CD4-positive, alpha-beta T cell treated with Interleukin-4 for 4 hours (primary cell): ENCODE measurements around the gene CARD9.
"Not testable (repeated sequence)": the region's sequence is repeated elsewhere in the genome, so short reads cannot be mapped to it uniquely, and the experiment has no call there.

Experiments
- DNase-seq: peaks from one replicate; pipeline ENCODE4 v3.0.0-alpha.2; 2020

CARD9 gene

GRCh38 chr9:136373300-136374182 lies at the start of gene CARD9:
Gene CARD9 (minus strand): TSS chr9:136373669. CDS start chr9:136372078, 1,591 bp downstream.
- peak; percentile 17 for DNase-seq

- no peak for DNase-seq
Observed at GRCh38 chr9:136422876-136423275, 49.4 kb upstream of the CARD9 start.

GRCh38 chr9:136421791-136422190 lies 48.3 kb upstream of the CARD9 start:
- no peak for DNase-seq

GRCh38 chr9:136419092-136419420 lies 45.6 kb upstream of the CARD9 start:
- DNase-seq = no peak

- no peak for DNase-seq
Observed at GRCh38 chr9:136418182-136419091, 45.0 kb upstream of the CARD9 start.

GRCh38 chr9:136416914-136417313 lies 43.4 kb upstream of the CARD9 start:
- no peak for DNase-seq

GRCh38 chr9:136416427-136416826 lies 43.0 kb upstream of the CARD9 start:
- no peak for DNase-seq

- DNase-seq = no peak
Observed at GRCh38 chr9:136412962-136413361, 39.5 kb upstream of the CARD9 start.

- DNase-seq = no peak
Observed at GRCh38 chr9:136411378-136411777, 37.9 kb upstream of the CARD9 start.

GRCh38 chr9:136410500-136411287 lies 37.2 kb upstream of the CARD9 start, which contains the start of the genes ENTR1 and PMPCA:
Gene ENTR1 (minus strand): TSS chr9:136410614. CDS start chr9:136410397, 217 bp downstream.
Gene PMPCA (plus strand): TSS chr9:136410658. CDS start chr9:136410669, 11 bp downstream.
- DNase-seq = peak; percentile 89

- peak; percentile 10 for DNase-seq
Observed at GRCh38 chr9:136409557-136410455, 36.3 kb upstream of the CARD9 start.

- DNase-seq = peak; percentile 8
Observed at GRCh38 chr9:136407911-136408310, 34.4 kb upstream of the CARD9 start.

GRCh38 chr9:136407061-136407460 lies 33.6 kb upstream of the CARD9 start:
- DNase-seq = not testable (repeated sequence)

GRCh38 chr9:136405904-136406303 lies 32.4 kb upstream of the CARD9 start:
- DNase-seq = not testable (repeated sequence)

GRCh38 chr9:136405481-136405880 lies 32.0 kb upstream of the CARD9 start:
- DNase-seq = no peak

- no peak for DNase-seq
Observed at GRCh38 chr9:136404801-136405136, 31.3 kb upstream of the CARD9 start.

GRCh38 chr9:136403915-136404800 lies 30.7 kb upstream of the CARD9 start:
- DNase-seq = peak; percentile 55

GRCh38 chr9:136403538-136403914 lies 30.1 kb upstream of the CARD9 start:
- DNase-seq = peak; percentile 89

GRCh38 chr9:136402067-136402466 lies 28.6 kb upstream of the CARD9 start:
- DNase-seq = no peak

GRCh38 chr9:136401173-136401922 lies 27.9 kb upstream of the CARD9 start:
- DNase-seq = no peak
